GM19239 (cell line): ENCODE measurements around the gene LHX6.

ENCODE experiments used
- DNase-seq: peaks from one replicate; pipeline ENCODE4 v3.0.0; 2011; ENCODE audit warnings: low spot score; ENCODE audit not compliant: insufficient read length
- FAIRE-seq: peaks from 2 replicates; lab custom pipeline; 2011; peaks lifted over from hg19 to GRCh38; lab: Jason Lieb, UNC

Gene LHX6

GRCh38 chr9:122239722-122240121 is 11.0 kb upstream of the LHX6 start:
- no peak for DNase-seq
- FAIRE-seq: no peak

GRCh38 chr9:122236681-122237080 is 7.9 kb upstream of the LHX6 start:
- FAIRE-seq: no peak

GRCh38 chr9:122234022-122234748 is 5.4 kb upstream of the LHX6 start:
- no peak for FAIRE-seq
- DNase-seq: no peak

More at GRCh38 chr9:122236681-122237080, 7.9 kb upstream of the LHX6 start:
- no peak for DNase-seq

- FAIRE-seq: no peak
Observed at GRCh38 chr9:122232796-122233306, 4.1 kb upstream of the LHX6 start.

GRCh38 chr9:122229485-122229837 is 704 bp upstream of the LHX6 start:
- no peak for DNase-seq

More at GRCh38 chr9:122232796-122233306, 4.1 kb upstream of the LHX6 start:
- DNase-seq: no peak

GRCh38 chr9:122228191-122228567 is 578 bp downstream of the LHX6 start:
- DNase-seq: no peak
- no peak for FAIRE-seq

More at GRCh38 chr9:122229485-122229837, 704 bp upstream of the LHX6 start:
- no peak for FAIRE-seq

GRCh38 chr9:122227575-122227900 is 1.2 kb downstream of the LHX6 start:
- FAIRE-seq (no peak), DNase-seq (no peak)

GRCh38 chr9:122226758-122227574 is 1.8 kb downstream of the LHX6 start:
- FAIRE-seq: no peak
- no peak for DNase-seq

- DNase-seq (no peak), FAIRE-seq (no peak)
Observed at GRCh38 chr9:122226142-122226757, 2.5 kb downstream of the LHX6 start.

- DNase-seq (no peak), FAIRE-seq (no peak)
Observed at GRCh38 chr9:122225312-122226141, 3.2 kb downstream of the LHX6 start.

- no peak for DNase-seq
Observed at GRCh38 chr9:122223435-122223834, 5.3 kb downstream of the LHX6 start.

GRCh38 chr9:122222791-122223190 is 6.0 kb downstream of the LHX6 start:
- DNase-seq (no peak), FAIRE-seq (no peak)

More at GRCh38 chr9:122223435-122223834, 5.3 kb downstream of the LHX6 start:
- no peak for FAIRE-seq

- no peak for DNase-seq
- FAIRE-seq: no peak
Observed at GRCh38 chr9:122221183-122221811, 7.5 kb downstream of the LHX6 start.

GRCh38 chr9:122220673-122221182 is 8.0 kb downstream of the LHX6 start:
- FAIRE-seq (no peak), DNase-seq (no peak)

GRCh38 chr9:122219856-122220672 is 8.7 kb downstream of the LHX6 start:
- FAIRE-seq (no peak), DNase-seq (no peak)

GRCh38 chr9:122218935-122219855 is 9.6 kb downstream of the LHX6 start:
- DNase-seq (no peak), FAIRE-seq (no peak)

GRCh38 chr9:122218071-122218934 is 10.5 kb downstream of the LHX6 start:
- no peak for DNase-seq
- FAIRE-seq: no peak
